Middle frontal gyrus (tissue), 1 donor: ENCODE measurements around the gene EMP3.
"Not testable (repeated sequence)": the region's sequence is repeated elsewhere in the genome, so short reads cannot be mapped to it uniquely, and the experiment has no call there.

ENCODE experiments used
- DNase-seq: peaks from one replicate; pipeline ENCODE4 v3.0.0-alpha.2; 2015; ENCODE audit warnings: low spot score; ENCODE audit errors: extremely low spot score

The EMP3 gene

GRCh38 chr19:48346191-48346590, 20.8 kb downstream of the EMP3 start:
- DNase-seq: no peak

DNA sequence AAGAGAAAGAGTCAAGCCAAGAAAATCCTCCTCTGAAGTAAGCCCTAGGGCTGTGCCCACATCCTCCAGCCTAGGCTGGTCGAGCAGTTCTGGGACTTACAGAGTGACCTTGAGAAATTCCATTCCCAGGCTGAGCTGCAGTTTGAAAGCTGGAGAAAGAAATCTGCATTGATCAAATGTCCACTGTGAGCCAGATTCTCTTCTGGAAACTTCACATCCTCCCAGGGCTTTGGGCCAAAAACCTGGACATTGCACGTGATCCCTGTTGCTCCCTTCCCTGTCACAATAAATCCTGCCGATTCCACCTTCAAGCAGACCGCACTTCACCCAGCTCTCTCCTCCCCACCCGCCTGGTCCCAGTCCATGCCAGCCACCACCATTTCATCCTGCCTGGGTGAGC, 22.7 kb downstream of the EMP3 start:
- no peak for DNase-seq

- DNase-seq: no peak
Measured at GRCh38 chr19:48348737-48349136, 23.4 kb downstream of the EMP3 start.

GRCh38 chr19:48350856-48351255, 25.5 kb downstream of the EMP3 start:
- DNase-seq: no peak

DNA sequence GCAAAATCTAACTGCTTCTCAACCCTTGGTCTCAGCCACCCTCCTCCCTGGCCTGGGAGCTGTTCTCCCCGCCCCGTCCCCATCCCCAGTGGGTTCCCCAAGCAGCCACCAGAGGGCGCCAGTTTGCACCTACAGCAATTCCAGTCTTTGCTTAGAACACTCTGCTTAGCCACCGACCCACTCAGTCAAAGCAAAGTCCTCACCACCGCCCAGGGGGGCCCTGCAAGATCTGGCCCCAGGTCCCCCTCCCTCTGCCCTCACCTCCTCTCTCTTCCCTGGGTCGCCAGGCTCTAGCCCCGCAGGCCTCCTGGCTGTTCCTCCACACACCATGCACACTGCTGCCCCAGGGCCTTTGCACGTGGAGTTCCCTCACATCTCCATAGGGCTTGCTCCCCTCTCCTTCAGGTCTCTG, 26.0 kb downstream of the EMP3 start:
- no peak for DNase-seq

DNA sequence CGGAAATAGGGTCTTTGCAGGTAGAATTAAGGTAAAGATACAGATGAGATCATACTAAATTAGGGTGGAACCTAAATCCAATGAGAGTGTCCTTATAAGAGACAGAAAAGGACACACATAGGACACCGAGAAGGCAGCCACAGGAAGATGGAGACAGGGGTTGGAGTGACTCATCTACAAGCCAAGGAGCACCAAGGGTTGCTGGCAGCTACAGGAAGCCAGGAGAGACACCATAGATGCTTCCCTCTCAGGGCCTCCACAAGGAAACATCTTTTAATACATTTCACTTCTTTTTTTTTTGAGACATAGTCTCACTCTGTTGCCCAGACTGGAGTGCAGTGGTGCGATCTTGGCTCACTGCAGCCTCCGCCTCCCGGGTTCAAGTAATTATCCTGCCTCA, 28.3 kb downstream of the EMP3 start:
- DNase-seq: no peak

DNA sequence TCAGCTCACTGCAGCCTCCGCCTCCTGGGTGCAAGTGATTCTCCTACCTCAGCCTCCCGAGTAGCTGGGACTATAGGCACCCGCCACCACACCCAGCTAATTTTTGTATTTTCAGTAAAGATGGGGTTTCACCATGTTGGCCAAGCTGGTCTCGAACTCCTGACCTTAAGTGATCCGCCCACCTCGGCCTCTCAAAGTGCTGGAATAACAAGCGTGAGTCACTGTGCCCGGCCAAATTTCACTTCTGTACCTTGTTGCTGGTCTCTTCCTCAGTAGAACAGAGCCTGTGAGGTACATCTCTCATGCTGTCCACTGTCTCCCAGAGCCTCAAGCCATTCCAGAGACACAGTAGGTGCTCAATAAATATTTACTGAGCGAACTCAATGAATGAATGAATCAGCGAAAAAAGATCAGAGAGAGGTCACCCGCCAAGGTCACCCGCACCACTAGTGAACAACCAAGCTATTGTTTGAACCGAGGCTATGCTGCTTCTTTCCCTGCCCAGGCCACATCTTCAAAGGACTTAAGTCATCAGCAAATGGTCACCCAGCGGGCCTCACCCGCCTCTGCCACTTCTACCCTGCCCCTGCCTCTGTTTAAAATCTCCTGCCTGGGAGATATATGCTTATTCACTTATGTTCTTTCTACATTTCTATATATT, 29.1 kb downstream of the EMP3 start:
- no peak for DNase-seq

GRCh38 chr19:48355365-48355954, 30.1 kb downstream of the EMP3 start:
- no peak for DNase-seq

DNA sequence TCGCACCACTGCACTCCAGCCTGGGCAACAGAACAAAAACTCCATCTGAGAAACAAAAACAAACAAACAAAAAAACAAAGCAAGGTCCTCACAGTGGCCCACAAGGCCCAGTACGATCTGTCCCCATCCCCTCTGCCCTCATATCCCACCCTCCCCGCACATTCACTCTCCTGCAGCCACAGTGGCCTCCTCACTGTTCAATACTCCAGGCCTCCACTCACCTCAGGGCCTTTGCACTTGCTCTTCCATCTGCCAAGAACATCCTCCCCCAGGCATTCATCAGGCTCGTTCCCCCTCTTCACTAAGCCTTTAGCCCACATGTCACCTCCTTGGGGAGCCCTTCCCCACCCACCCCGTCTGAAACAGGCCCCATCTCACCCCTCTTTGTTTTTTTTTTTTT, 33.8 kb downstream of the EMP3 start:
- no peak for DNase-seq

DNA sequence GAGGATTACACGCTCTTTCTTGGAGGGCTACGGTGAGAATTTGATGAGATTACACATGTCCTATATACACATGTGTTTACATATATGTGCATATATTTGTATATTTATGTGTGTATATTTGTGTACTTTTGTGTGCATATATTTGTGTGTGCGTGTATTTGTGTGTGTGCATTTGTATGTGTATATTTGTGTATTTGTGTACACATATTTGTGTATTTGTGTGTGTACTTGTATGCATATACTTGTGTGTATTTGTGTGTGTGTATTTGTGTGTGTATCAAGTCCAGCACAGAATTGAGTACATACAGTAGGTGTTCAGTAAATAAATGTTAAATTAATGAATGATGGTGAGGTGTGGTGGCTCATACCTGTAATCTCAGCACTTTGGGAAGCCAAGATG, 36.6 kb downstream of the EMP3 start:
- no peak for DNase-seq

DNA sequence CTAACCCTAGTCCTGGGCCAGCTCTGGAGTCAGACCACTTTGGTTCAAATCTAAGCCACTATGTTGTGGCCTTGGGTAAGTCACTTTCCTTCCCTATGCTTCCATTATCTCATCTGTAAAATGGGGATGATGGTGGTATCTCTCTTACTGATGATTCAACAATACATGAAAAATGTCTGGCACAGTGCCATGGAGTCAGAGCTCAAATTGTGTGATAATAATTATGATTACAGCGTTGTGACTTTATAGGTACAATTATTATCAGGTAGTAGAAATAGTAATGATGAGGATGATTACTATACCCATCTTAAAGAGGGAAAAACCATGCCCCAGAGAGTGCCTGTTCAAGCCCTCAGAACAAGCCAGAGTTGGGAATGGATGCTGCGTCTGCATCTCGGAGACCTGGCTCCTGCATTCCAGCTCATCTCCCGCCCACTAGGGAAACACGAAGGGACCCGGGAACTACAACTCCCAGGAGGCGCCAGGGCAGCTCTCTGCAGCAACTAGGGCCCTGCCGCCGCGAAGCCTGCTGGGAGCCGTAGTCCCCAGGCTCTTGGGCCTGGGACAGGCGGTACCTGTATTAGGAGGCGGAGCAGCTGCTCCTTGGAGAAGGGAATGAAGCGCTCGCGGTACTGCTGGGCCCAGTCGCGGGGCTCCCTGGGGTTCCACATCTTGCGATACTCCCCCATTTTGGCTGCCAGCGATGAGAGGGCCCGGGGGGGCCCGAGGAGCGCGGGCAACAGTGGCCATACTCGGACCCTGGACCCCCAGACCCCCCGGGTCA, 37.6 kb downstream of the EMP3 start:
- DNase-seq: peak; percentile 86

GRCh38 chr19:48363500-48363809, 38.1 kb downstream of the EMP3 start:
- no peak for DNase-seq

- DNase-seq: peak; percentile 99
Measured at GRCh38 chr19:48363810-48364597, 38.7 kb downstream of the EMP3 start, which contains the start of the genes SYNGR4 and TMEM143. Gene SYNGR4 (plus strand): TSS chr19:48364367. CDS start chr19:48365843, 1,476 bp downstream. Gene TMEM143 (minus strand): TSS chr19:48363940. CDS start chr19:48363920, 20 bp downstream.

GRCh38 chr19:48364598-48365348, 39.4 kb downstream of the EMP3 start:
- DNase-seq: no peak

- DNase-seq: no peak
Measured at GRCh38 chr19:48365602-48366001, 40.2 kb downstream of the EMP3 start.

DNA sequence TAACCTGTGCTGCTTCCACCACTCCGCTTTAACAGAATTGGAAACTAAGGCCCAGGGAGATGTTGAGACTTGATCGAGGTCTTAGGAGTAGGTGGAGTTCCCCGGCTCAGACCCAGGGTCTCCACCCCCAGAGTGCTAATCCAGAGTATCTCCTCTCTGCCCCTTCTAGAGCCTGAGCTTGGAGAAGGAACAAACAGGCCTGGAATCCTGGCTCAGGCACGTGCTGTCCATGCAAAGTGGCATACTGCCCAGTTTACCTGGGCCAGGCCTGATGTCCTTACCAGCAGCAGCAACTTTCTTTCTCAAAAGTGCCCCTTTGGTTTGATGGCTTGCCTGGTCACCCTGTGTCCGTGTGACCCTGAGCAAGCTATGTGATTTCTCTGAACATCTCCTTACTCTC, 42.5 kb downstream of the EMP3 start:
- DNase-seq: no peak

DNA sequence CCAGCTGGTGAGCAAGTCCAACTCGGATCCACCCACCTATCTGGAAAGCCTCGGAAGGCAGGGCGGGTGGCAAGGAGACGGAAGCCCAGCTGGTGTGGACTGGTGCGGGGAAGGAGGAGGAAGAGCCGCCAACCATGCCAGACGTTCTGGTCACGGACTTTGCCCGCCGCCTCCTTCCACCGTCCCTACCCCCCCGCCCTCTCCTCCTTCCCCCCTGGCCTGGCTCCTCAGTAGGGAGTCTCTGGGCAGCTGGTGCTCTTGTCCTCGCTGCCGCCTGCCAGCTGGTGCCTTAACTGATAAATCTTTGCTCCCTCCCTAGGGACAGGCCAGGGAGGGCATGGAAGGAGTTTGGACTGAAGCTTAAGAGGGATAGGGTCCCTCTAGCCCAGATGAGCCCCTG, 43.6 kb downstream of the EMP3 start:
- DNase-seq: no peak

- no peak for DNase-seq
Measured at GRCh38 chr19:48370955-48371354, 45.6 kb downstream of the EMP3 start.

- DNase-seq: no peak
Measured at GRCh38 chr19:48371367-48371766, 46.0 kb downstream of the EMP3 start.

DNA sequence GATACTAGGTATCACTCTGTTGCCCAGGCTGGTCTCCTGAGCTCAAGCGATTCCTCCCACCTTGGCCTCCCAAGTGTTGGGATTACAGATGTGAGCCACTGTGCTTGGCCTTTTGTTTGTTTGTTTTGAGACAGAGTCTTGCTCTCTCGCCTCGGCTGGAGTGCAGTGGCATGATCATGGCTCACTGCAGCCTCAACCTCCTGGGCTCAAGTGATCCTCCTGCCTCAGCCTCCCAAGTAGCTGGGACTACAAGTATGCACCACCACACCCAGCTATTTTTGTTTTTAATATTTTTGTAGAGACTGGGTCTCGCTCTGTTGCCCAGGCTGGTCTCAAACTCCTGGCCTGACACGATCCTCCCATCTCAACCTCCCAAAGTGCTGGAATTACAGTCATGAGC, 46.4 kb downstream of the EMP3 start:
- DNase-seq: not testable (repeated sequence)

- DNase-seq: no peak
Measured at GRCh38 chr19:48372904-48373303, 47.6 kb downstream of the EMP3 start.
